GM18517 (cell line): ENCODE results near the gene REV3L.
"Not testable (repeated sequence)": the region's sequence is repeated elsewhere in the genome, so short reads cannot be mapped to it uniquely, and the experiment has no call there.

Experiments
- ATAC-seq: cut with Tn5 transposase; IDR thresholded peaks from one replicate; pipeline ENCODE4 v1.9.1; 2021; ENCODE audit warnings: mild to moderate bottlenecking, moderate library complexity; ENCODE audit not compliant: unreplicated experiment

The REV3L gene

DNA sequence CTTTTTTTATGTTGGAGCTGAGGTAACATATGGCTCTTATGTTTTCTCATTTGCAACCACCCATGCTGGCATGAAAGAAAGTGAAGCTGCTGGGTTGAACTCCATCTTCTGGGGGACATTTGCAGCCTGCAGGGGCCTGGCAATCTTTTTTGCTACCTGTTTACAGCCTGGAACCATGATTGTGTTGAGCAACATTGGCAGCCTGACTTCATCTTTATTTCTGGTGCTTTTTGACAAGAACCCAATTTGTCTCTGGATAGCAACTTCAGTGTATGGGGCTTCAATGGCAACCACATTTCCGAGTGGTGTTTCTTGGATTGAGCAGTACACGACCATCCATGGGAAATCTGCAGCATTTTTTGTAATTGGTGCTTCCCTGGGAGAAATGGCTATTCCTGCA lies 216.7 kb downstream of the REV3L start:
- no peak for ATAC-seq

DNA sequence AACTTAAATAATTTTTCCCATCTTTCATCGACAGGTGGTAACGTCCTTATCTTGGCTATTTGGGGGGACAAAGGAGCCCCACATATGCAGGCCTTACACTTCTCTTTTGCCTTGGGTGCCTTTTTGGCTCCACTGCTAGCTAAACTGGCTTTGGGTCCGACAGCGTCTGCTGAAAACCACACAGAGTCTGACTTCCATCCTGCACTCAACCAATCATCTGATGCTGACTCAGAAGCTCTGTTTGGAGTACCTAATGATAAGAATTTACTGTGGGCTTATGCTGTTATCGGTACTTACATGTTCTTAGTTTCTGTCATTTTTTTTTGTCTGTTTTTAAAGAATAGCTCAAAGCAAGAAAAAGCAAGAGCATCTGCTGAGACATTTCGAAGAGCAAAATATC lies 217.2 kb downstream of the REV3L start:
- no peak for ATAC-seq

DNA sequence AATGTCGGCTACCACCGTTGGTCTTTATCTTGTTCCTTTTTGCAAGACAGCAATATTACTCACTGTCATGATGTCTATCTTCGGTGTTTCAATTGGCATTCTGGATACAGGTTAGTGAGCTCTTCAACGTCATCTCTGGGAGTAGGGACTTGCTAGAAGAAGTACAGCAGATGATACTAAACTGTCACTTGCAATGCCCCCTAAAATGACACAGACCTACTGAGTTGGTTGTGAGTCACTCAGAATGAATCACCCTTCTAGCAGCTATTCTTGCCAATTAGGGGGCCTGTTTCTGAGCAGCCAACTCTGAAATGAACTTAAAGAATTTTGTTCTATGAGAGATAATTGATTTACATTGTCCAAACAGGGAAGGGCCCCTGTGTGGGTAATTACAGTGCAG lies 219.2 kb downstream of the REV3L start:
- ATAC-seq = no peak

DNA sequence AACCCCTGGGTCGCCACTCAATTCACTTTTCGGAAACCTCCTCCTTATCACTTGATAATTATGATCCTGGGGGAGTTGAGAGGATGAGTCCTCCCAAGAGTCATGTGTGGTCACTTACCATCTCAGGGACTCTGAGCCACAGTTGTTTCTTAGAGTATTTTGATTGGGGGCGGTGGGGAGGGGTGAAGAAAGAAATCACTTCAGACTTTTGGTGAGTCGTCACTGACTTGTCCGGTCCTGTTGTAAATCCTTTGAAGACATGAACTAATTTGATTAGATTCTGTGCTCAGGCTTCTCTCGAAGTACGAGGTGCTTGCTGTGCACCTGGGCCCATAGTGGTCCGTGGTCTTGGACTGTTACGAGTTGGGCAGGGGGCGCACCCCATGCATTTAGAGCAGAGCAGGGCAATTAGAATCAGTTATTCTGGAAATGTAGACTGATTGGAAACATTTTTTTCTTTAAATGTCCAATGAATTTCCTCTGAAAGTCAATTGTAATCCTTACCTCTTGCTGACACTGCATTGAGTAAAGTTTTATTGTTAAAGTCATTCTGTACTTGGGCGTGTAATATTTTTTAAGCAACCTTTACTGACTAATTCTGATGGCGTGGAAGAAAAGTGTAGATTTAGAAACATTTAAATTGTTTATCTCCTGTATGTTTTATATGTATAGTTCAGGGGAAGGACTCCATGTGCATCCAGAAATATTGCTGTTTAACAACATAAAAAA lies 222.3 kb downstream of the REV3L start:
- ATAC-seq = no peak

DNA sequence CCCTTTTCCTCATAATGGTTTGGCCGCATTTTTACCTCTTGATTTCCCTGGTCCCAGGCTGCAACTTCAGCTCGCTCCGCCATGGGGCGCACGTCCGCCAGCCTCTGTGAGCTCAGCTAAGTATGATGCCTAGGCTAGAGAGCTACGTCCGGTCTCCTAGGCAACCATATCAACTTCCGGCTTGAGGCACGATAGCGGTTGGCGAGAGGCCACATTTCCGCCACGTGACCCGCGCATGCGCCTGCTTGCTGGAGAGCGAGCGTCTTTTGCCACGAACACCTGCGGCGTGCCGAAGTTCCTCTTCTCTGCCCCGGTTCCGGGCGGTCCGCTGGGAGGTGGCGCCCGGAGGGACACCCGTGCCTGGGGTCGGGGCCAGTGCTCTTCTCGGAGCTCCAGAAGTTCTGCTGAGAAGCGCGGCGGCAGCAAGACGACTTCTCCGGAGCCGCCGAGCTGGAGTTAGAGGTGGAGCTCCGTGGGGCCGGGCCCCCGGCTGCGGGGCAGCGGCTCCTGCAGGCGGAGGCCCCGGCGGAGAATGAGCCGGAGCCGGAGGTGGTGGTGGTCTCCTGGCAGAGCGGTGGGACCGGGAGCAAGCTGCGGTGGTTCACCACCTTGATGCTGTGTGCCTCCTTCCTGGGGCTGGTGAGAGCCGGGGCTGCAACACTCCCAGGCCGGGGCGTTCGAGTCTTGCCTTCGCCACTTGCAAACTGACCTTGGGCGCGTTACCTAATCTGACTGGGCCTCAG lies 223.8 kb downstream of the REV3L start:
- peak; percentile 99 for ATAC-seq

DNA sequence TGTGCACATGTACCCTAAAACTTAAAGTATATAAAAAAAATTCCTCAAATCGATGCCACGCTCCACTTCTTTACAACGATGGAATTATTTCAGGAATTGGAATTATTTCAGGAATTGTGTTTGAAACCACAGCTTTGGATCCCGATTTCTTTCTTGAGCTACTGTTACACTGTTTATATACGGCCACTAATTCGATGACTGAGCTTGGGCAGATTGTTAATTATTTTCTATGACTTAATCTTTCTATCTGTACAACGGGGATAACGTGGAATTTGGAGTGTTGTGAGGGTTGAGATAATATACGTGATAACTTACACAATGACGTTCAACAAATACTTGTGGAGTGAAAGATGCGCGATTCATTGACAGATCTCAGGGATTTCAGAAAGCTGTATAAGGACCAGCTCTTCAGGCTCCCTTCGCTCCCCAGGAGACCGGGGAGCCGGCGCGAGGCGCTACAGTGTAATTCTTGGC lies 224.4 kb downstream of the REV3L start:
- no peak for ATAC-seq

DNA sequence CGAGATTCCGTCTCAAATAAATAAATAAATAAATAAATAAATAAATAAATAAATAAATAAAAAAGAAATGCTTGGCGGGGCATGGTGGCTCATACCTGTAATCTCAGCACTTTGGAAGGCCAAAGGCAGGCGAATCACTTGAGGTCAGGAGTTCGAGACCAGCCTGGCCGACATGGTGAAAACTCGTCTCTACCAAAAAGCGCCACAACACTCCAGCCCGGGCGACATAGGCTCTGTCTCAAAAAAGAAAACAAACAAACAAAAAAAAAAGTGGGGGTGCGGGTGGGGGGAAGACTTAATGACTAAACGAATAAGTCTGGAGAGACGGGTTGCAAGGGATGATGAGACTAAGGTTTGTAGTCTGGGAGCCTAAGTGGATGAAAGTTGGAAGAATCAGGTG lies 225.0 kb downstream of the REV3L start:
- ATAC-seq = no peak

DNA sequence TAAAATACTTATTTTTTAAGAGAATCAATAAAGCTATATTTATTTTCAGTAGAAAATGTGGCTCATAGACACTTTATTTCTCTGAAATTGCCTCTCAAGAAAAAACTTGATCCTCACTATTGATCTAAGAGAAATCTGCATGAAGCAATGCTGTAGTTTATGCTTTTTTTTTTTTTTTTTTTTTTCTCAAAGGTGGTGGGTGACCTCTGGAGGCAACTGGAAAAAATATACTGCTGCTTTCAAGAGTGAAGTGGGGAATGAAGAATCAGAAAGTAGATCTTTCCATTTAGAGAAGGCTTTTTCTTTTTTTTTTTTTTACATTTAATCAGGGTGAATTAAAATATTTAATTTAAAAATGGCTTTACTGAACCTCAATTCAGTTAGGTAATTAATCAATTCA lies 226.4 kb downstream of the REV3L start:
- ATAC-seq = no peak

DNA sequence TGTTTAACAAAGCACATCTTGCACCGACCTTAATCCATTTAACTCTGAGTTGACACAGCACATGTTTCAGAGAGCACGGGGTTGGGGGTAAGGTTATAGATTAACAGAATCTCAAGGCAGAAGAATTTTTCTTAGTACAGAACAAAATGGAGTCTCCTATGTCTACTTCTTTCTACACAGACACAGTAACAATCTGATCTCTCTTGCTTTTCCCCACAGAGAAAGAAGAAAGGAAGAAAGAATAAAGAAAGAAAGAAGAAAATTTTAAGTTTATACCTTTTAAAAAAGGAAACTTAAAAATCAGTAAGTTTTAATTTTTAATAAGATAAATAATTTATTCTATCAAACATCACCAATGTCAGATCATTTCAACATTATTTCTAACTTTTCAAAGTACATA lies 227.2 kb downstream of the REV3L start:
- not testable (repeated sequence) for ATAC-seq

DNA sequence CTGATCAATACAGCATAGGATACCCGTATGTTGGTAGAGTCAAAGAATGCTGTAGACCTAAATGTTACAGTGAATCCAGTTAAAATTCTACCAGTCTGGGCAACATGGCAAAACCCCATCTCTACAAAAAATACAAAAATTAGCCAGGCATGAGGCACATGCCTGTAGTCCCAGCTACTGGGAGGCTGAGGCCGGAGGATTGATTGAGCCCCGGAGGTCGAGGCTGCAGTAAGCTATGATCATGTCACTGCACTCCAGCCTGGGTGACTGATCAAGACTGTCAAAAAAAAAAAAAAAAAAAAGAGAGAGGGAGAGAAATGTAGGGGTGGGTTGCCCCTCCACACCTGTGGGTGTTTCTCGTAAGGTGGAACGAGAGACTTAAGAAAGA lies 228.2 kb downstream of the REV3L start:
- no peak for ATAC-seq

DNA sequence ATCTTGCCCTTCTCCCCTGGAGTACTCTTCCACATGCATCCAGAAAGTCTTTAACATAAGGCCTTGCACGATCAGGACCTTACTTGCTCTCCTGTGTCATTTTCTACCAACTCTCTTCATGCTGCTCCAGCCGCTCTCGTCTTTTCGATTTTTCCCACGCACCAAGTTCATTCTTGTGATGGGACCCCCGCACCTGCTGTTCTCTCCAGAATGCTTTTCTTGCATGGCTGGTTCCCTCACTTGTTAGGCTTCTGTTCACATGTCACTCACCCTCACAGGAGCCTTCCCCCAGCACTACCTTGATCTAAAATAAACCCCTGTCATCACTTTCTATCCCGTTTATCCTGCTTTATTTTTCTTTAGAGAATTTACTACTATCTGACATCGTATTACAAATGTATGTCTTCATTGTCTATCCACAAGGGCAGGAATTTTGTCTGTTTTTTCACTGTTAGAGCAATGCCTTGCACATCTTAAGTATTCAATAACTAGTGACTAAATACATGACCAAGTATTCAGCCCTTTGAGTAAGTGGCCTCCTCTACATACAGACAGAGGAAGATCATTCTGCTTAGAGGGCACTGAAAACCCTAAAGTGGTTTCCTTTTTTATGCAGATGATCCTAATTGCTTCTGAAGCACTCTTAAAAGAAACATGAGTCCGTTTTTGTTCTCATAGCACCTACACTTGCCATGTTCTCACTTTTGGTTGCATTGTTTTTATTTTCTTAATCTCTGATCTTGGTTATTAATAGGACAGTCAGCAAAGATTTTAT lies 228.8 kb downstream of the REV3L start:
- ATAC-seq = no peak

DNA sequence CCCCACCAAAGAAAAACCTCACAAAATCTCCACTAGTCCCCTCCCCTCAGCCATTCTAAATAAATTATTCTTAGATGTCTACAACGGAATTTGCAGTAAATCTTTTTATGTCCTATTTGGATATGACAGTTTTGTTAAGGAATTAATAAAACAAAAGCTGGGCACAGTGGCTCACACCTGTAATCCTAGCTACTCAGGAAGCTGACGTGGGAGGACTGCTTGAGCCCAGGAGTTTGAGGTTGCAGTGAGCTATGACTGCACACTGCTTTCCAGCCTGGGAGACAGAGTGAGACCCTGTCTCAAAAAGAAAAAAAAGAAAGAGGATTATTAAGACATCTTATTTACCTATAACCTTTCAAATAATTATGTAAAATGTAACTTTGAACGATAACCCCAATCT lies 230.3 kb downstream of the REV3L start:
- ATAC-seq = no peak

DNA sequence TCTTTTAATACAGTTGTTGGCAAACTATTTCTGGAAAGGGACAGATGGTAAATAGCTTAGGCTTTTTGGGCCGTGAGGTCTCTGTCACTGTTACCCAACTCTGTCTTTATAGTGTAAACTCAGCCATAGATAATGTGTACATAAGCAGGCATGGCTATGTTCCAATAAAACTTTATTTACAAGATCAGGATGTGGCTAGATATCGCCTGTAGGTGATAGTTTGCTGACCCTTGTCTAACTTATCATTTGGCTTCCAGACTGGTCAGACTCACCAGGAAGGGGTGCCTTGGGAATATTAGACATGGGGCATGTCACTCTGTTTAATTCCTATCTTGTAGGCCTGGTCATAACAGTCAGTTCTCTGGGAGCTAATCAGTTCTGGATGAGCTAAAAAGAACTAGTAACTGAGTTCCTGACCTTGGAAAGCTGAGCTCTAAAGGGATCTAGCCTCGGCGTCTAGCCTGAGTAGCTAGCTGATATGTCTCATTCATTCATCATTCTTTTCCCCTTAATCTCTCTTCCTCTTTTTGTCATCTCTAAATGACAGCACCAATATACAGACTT lies 232.1 kb downstream of the REV3L start:
- ATAC-seq = peak; percentile 63
